Rectal smooth muscle tissue (tissue), 1 donor: ENCODE data around the gene VENTX.

Experiments
- H3K27ac ChIP-seq: one replicate; pipeline ENCODE4 v1.7.0; 2013; ENCODE audit warnings: low read depth, low read length, inconsistent platforms
- H3K27me3 ChIP-seq: one replicate; pipeline ENCODE4 v1.7.0; 2013; ENCODE audit warnings: low read length; ENCODE audit not compliant: control insufficient read depth, insufficient read depth
- H3K36me3 ChIP-seq: one replicate; pipeline ENCODE4 v1.7.0; 2013; ENCODE audit warnings: low read length; ENCODE audit not compliant: control insufficient read depth, insufficient read depth
- H3K4me1 ChIP-seq: one replicate; pipeline ENCODE4 v1.7.0; 2013; ENCODE audit warnings: low read length; ENCODE audit not compliant: control insufficient read depth, insufficient read depth
- H3K4me3 ChIP-seq: one replicate; pipeline ENCODE4 v1.7.0; 2013; ENCODE audit warnings: low read length
- H3K9ac ChIP-seq: one replicate; pipeline ENCODE4 v1.7.0; 2013; ENCODE audit warnings: low read length

VENTX gene

DNA sequence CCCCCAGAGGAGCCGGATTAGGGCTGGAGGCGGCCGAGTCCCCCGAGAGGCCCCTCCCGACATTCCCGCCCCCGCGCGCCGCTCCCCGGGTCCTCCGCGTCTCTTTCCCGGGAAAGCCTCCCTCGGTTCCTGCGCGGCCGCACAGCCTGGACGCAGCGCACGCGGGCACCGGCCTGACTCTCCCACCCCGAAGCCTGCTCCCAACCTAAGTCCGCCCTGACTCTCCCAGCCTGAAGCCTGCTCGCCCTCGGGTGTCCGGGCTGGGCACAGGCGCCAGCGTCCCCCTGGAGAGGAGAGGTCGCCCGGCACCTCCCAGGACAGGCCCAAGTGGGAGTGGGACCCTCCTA is 441 bp upstream of the VENTX start:
- Histone ChIP-seq H3K27ac (no peak overlapping the region), H3K4me1 (no peaks in the 10 kb centered on the region), H3K4me3 (no peak overlapping the region), H3K27me3 (peaks cover 23% of the 10 kb centered on the region), H3K9ac (no peak overlapping the region), H3K36me3 (no peaks in the 10 kb centered on the region)

DNA sequence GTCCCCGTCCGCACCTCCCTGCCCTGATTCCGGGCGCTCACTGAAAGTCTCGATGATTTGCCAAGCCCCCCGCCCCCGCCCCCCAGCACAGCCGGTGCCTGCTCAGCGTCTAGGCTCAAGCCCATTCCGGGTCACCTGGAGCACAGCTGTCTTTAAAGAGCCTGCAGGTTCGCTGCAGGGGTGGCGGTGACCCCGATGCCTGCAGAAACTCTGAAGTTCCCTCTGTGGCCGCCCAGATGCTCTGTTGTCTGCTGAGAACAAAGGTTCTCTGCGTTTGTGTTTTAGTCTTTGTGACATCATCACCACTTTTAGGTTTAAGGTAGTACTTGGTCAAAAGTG is 780 bp downstream of the VENTX start:
- H3K9ac ChIP-seq: no peak overlapping the region
- H3K36me3 ChIP-seq: no peaks in the 10 kb centered on the region
- no peak overlapping the region for H3K4me3 ChIP-seq
- H3K4me1 ChIP-seq: no peaks in the 10 kb centered on the region
- peaks cover 23% of the 10 kb centered on the region for H3K27me3 ChIP-seq
- no peak overlapping the region for H3K27ac ChIP-seq

DNA sequence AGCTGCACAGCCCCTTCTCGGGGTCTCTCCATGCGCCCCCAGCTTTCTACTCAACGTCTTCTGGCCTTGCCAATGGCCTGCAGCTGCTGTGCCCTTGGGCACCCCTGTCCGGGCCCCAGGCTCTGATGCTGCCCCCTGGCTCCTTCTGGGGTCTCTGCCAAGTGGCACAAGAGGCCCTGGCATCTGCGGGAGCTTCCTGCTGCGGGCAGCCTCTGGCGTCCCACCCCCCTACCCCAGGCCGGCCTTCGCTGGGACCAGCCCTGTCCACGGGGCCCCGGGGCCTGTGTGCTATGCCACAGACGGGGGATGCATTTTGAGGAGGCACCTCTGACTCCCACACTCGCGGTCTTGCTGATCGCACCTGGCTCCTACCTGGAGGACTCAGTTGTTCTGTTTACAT is 2.3 kb downstream of the VENTX start:
- H3K36me3 ChIP-seq: no peaks in the 10 kb centered on the region
- H3K4me3 ChIP-seq: no peak overlapping the region
- no peaks in the 10 kb centered on the region for H3K4me1 ChIP-seq
- H3K27ac ChIP-seq: no peak overlapping the region
- no peak overlapping the region for H3K9ac ChIP-seq
- H3K27me3 ChIP-seq: peaks cover 23% of the 10 kb centered on the region

DNA sequence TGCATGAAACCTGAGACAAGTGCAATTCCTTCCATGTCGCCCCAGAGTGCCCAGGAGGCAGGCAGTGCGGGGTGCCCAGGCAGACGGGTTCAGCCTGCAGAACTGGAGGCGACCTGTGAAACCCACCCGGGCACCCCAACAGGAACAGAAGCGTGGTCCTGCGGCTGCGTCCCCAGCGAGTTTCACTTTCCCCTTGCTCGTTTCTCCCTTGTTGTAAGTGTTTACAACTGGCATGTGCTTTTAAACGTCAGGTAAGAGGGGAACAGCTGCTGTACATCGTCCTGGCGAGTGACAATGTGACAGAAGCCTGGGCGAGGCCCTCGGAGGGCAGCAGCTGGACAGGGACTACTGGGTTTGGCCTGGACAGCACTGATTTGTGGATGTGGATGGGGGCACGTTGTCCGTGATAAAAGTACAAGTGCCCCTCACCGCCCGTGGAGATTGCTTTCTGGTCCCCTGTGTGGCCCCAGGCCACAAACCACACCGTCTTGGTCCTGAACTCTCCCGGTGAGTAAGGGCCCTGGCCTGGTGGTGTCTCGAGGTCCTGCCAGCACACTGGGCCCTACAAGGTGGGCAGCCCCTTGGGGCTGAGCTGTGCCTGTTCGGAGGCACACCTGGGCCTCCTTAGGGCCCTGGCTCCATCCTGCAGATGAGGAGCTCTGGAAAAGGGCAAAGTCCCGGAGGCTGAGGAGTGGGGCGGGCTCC is 4.0 kb downstream of the VENTX start:
- H3K9ac ChIP-seq: no peak overlapping the region
- no peak overlapping the region for H3K27ac ChIP-seq
- H3K4me3 ChIP-seq: peak overlapping the region; percentile 17
- H3K36me3 ChIP-seq: no peaks in the 10 kb centered on the region
- no peaks in the 10 kb centered on the region for H3K4me1 ChIP-seq
- peaks cover 25% of the 10 kb centered on the region for H3K27me3 ChIP-seq

DNA sequence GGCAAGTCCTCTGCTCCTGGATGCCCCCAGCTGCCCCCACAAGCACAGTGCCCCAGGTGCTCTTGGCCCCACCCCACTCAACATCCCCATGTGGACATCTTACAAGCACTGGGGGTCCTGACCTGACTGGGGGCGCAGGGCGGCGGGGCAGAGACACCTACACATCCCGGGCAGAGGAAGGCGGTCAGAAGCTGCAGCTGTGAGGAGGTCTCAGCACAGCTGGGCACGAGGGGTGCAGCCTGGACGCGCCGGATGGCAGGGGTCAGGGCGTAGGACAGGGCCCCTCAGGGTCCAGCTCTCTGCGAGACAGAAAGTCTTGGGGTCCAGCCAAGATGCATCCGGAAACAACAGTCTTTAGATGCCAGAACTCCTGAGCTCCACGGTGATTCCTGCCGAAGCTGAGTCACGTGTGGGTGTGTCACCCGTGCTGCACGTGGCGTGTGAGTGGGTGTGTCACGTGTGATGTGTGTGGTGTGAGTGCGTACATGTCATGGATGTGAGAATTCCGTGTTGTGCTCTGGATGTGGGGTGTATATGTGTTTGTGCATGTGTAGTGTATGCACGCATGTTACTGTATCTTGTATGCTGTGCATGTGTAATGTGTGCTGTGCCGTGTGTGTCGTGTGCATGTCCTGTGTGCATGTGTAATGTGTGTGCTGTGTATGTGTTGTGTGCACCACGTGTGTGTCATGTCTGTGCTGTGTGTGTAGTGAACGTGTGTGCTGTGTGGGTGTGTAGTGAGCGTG is 5.1 kb downstream of the VENTX start:
- Histone ChIP-seq H3K4me1 (no peaks in the 10 kb centered on the region), H3K36me3 (no peaks in the 10 kb centered on the region), H3K27ac (no peak overlapping the region), H3K4me3 (no peak overlapping the region), H3K9ac (no peak overlapping the region), H3K27me3 (peaks cover 25% of the 10 kb centered on the region)

DNA sequence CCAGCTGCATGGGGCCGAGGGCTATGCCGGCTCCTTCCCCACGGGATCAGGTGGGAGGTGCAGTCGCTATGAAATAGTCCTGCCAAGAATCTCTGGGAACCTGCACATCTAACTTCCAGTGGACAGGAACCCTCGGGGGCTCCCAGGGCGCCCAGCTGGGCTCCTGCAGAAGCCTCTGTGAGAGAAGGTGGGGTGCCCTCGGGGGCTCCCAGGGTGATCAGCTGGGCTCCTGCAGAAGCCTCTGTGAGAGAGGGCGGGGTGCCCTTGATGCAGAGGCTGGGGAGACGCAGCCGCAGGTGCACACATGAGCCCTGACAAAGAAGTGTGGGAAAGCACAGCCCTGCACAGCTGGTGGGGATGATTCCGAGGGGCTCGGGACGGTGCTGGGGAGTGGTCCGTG is 5.9 kb downstream of the VENTX start:
- Histone ChIP-seq H3K4me3 (no peak overlapping the region), H3K4me1 (no peaks in the 10 kb centered on the region), H3K36me3 (no peaks in the 10 kb centered on the region), H3K27ac (no peak overlapping the region), H3K9ac (no peak overlapping the region), H3K27me3 (peaks cover 25% of the 10 kb centered on the region)

DNA sequence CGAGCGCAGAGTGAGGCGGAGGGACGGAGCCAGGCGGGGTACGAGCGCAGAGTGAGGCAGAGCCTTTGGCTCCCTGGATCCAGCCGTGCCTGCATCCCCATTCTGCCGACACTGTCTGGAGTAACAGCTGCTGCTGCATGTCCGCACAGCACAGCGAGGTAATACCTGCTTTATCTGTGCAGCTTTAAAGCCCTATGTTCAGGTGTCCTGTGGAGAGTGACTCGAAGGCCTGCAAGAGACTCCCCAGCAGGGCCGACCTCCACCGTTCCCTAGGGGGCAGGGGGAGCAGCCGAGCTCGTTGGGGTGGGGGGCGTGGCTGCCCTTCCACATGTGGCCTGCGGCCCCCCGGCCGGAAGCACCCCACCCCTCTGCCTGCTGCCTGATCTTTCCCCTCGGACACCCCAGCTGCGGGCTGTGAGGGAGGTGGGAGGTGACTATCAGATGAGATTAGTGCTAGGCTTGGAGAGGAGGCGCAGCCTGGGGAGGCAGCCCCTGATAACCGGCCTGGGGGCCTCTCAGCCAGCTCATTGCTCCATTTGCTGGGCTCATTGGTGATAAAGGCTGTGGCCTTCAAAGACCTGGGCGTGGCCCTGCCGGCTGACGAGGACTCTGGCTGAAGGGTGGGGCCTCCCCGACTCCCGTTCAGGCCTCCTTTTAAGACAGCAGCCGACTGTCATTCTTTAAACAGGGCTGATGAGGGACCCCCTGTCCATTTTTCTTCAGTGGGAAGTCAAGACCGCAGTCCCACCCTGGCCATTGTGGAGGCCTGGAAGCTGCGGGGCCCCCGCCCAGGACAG is 8.0 kb downstream of the VENTX start:
- Histone ChIP-seq H3K4me3 (no peak overlapping the region), H3K27ac (no peak overlapping the region)

DNA sequence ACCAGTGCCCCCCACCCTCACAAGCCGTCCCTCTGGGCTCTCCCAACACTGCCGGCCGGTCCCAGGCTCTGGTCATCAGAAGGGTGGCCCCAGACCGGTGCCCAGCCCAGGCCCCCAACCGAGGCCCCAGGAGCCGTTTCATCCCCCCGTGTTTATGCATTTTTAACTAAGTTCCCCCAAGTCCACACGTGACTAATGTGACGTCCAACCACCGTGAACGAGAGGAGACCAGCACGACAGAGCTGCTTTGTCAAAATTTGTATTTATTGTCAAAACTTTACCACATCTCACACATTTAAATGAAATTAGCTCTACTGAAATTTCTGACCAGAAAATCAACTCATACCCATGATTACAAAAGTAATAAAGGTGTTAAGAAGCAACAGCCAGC is 8.6 kb downstream of the VENTX start:
- Histone ChIP-seq H3K27me3 (peaks cover 14% of the 10 kb centered on the region), H3K4me1 (no peaks in the 10 kb centered on the region), H3K4me3 (no peak overlapping the region), H3K27ac (no peak overlapping the region), H3K9ac (no peak overlapping the region), H3K36me3 (no peaks in the 10 kb centered on the region)

More for the DNA sequence above, 8.0 kb downstream of the VENTX start:
- Histone ChIP-seq H3K9ac (no peak overlapping the region), H3K27me3 (peaks cover 18% of the 10 kb centered on the region), H3K36me3 (no peaks in the 10 kb centered on the region), H3K4me1 (no peaks in the 10 kb centered on the region)

DNA sequence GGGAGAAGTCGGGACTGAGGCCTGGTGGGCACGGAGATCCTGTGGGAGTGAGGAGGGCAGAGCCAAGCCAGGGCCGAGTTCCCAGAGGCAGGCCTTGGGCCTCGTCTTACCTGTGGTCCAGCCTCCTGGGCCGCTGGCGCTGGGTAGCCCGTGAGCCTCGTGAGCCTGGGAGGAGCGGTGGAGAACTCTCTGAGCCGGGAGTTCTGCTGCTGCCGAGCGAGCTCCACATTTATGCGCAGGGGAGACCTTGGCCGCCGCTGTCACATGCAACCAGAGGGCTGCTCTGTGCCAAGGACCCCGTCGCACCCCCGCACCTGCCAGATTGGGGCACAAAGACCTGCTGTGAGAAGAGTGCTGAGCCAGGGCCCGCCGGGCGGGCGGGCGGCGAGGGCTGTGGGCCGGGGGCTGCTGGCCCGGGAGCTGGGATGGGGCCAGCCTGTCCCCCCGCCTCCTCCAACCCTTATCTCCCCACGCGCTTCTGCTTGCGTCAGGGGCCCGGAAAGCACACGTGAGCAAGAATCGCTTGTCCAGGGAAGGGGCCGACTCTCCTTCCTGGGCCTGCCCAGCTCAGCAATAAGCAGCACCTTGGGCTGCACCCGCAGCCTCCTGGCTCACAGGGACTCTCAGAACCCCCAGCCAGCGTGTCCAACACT is 10.2 kb downstream of the VENTX start:
- H3K4me1 ChIP-seq: no peaks in the 10 kb centered on the region
- H3K9ac ChIP-seq: no peak overlapping the region
- peaks cover 10% of the 10 kb centered on the region for H3K27me3 ChIP-seq
- H3K4me3 ChIP-seq: no peak overlapping the region
- H3K36me3 ChIP-seq: no peaks in the 10 kb centered on the region
- H3K27ac ChIP-seq: no peak overlapping the region

DNA sequence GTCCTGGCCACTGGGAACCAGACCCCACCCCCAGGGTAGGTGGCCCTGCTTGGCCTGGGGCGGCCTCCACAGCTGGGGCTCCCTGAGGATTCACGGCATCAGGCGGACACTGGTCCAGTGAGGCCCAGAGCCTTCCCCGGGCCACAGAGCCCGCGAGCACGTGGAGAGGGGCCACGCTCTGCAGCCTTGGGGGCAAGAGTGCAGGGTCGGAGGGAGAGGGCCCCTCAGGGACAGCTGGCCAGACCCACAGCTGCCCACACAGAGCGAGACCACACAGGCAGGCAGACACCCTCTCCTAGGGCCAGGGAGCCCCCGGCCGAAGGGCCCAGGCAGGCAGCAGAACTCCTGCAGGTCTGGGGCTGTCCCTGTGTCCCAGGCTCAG is 10.7 kb downstream of the VENTX start:
- Histone ChIP-seq H3K4me1 (no peaks in the 10 kb centered on the region), H3K36me3 (no peaks in the 10 kb centered on the region), H3K9ac (no peak overlapping the region), H3K4me3 (no peak overlapping the region), H3K27me3 (peaks cover 10% of the 10 kb centered on the region), H3K27ac (no peak overlapping the region)

DNA sequence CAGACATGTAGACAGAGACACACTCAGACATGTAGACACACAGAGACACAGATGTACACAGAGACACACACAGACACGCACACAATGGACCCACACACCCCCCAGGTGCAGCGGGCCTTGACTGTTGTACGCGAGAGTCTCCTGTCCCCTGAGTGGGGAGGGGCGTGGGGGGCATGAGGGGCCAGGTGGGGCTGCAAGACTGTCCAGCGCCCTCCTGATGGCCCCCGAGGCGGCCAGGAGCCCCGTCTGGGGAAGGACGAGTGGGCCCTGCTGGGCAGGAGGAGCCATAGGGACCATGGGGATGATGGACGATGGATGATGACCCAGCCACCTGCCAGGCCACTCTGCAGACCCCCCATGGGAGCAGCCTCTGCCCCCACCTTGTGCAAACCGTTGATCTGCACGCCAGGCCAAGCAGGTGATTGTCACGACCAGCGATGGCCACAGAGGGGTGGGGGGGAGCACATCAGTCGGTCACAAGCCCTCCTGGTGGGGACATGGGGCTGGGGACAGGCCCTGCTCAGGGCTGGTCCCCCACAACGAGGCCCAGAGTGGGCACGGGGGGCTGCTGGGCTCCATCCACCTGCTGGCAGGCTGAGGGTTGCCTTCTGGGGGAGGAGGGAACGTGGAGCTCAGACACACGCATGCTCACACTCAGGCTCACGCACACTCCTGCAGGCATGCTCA is 11.6 kb downstream of the VENTX start:
- H3K27ac ChIP-seq: no peak overlapping the region
- peaks cover 10% of the 10 kb centered on the region for H3K27me3 ChIP-seq
- no peaks in the 10 kb centered on the region for H3K4me1 ChIP-seq

More for the DNA sequence above, 11.6 kb downstream of the VENTX start:
- H3K9ac ChIP-seq: no peak overlapping the region
- H3K4me3 ChIP-seq: no peak overlapping the region
- no peaks in the 10 kb centered on the region for H3K36me3 ChIP-seq
